Esophagus muscularis mucosa (tissue), 4 donors: ENCODE measurements around the gene SUV39H1.

Source experiments
- EP300 ChIP-seq: sonication (generic); formaldehyde crosslinking; IDR thresholded peaks from one replicate; pipeline ENCODE4 v1.6.1; 2017; ENCODE audit warnings: antibody characterized with exemption
- POLR2A ChIP-seq: fragments of 450-650 bp; IDR thresholded peaks from one replicate; pipeline ENCODE4 v1.6.1; 2017; ENCODE audit warnings: antibody characterized with exemption, moderate library complexity, mild to moderate bottlenecking, low read depth
- TF ChIP-seq, protein P1 (sequence below), 3 experiments: fragments of 200-600 bp in 2 of 3; fragments of 450-650 bp in 1 of 3; sonication (generic) in 2 of 3; IDR thresholded peaks; one replicate each; pipeline ENCODE4 v1.5.1; 2017 to 2019; ENCODE audit warnings: antibody characterized with exemption in 3 of 3, mild to moderate bottlenecking in 2 of 3, moderate library complexity in 1 of 3

DNA sequence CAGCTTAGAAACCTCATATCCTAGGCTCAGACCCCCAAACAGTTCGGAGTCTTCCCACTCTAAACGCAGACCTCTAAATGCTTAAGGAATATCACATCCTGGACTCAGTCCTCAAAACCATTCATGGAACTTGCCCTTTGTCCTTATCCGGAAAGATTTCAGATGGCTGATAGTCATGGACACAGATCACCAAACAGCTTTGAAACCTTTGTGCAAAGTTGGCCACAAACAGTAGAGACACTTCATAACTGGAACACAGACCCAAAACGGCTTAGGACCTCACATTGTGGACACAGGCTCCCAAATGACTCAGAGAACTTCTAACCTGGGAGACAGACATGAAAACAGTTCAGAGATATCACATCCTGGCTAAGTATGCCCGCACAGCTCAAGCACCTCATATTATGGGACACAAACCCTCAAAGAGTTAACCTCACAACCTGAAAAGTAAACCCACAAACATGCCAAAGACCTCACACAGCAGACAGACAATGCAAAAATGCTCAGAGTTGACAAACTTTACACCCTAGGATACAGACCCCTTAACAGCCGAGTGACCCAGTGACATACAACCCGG is 15.5 kb downstream of the SUV39H1 start:
- TF ChIP-seq, protein P1, sequence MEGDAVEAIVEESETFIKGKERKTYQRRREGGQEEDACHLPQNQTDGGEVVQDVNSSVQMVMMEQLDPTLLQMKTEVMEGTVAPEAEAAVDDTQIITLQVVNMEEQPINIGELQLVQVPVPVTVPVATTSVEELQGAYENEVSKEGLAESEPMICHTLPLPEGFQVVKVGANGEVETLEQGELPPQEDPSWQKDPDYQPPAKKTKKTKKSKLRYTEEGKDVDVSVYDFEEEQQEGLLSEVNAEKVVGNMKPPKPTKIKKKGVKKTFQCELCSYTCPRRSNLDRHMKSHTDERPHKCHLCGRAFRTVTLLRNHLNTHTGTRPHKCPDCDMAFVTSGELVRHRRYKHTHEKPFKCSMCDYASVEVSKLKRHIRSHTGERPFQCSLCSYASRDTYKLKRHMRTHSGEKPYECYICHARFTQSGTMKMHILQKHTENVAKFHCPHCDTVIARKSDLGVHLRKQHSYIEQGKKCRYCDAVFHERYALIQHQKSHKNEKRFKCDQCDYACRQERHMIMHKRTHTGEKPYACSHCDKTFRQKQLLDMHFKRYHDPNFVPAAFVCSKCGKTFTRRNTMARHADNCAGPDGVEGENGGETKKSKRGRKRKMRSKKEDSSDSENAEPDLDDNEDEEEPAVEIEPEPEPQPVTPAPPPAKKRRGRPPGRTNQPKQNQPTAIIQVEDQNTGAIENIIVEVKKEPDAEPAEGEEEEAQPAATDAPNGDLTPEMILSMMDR (IDR thresholded peaks at IDR 0.05) = no peak
- no peak for TF ChIP-seq EP300
- TF ChIP-seq POLR2A = no peak
